Measurements from ENCODE around the gene ALDH3B2.

ALDH3B2 gene

DNA sequence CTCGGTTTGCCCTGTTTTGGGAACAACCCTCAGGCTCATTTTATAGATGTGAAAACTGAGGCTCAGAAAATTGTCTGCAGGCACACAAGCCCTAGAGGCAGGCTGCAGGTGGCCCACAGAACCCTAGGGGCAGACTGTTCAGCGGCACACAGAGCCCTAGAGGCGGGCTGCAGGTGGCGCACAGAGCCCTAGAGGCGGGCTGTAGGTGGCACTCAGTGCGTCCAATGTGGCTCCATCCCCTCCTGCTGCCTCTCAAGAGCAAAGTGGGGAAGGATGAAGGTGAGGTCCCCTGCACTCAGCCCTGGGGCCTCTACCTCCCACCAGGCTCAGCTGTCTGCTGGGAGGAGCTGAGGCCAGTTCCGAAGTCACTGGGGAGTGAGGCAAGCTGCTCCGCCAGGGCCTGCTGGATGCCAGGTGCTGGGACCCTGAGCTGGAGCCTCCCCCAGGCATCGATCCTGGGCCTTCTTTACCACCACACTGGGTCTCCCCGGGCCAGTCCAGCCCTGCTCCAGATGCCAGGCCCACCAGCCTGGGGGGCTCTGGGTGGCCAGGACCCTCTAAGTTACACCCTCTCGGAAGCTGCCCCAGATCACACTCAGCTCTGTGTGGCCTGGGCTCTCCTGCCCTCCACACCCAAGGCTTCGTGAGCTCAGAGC is 26.2 kb downstream of the ALDH3B2 start:
- Histone ChIP-seq H3K36me3 (ENCODE audit: control insufficient read depth in 2 of 2, insufficient read depth in 2 of 2, low read length in 2 of 2) (no peaks in the 10 kb centered on the region), H3K27ac (ENCODE audit: low read length) (no peak overlapping the region), H3K9ac (ENCODE audit: low read length in 2 of 2) (no peak overlapping the region), H3K4me1 (ENCODE audit: control insufficient read depth, insufficient read depth, low read length) (no peaks in the 10 kb centered on the region), H3K9me3 (ENCODE audit: control insufficient read depth in 2 of 2, low read length in 2 of 2) (no peaks in the 10 kb centered on the region), H3K4me3 (ENCODE audit: low read length in 2 of 2) (no peak overlapping the region), H3K27me3 (ENCODE audit: control insufficient read depth in 1 of 2, insufficient read depth in 2 of 2, low read length in 2 of 2) (peaks cover 5 to 13% of the 10 kb centered on the region in 2 donors)

DNA sequence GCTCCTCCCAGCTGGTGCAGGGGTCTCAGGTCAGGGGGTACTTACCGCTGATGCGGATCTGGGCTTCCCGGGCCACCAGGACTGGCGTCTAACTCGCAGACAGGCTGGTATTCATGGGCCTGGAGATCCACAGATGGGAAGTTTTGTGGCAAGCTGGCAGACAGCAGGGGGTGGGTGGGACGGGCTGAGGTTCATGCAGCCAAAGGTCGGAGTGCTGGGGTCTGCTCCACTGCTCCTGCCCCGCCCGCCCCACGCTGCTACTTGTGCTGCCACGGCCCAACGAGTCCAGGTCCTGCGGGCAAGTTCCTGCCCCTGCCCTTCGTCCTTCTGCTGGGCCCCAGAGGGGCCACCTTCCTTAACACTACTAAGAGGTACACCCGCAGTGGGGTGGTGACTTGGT is 27.0 kb downstream of the ALDH3B2 start:
- H3K4me1 ChIP-seq (ENCODE audit: control insufficient read depth, insufficient read depth, low read length): no peaks in the 10 kb centered on the region
- no peak overlapping the region for H3K9ac ChIP-seq (ENCODE audit: low read length in 2 of 2)
- no peaks in the 10 kb centered on the region for H3K9me3 ChIP-seq (ENCODE audit: control insufficient read depth in 2 of 2, low read length in 2 of 2)
- H3K4me3 ChIP-seq (ENCODE audit: low read length in 2 of 2): no peak overlapping the region
- H3K27ac ChIP-seq (ENCODE audit: low read length): no peak overlapping the region
- H3K27me3 ChIP-seq (ENCODE audit: control insufficient read depth in 1 of 2, insufficient read depth in 2 of 2, low read length in 2 of 2): peaks cover 5 to 13% of the 10 kb centered on the region in 2 donors
- H3K36me3 ChIP-seq (ENCODE audit: control insufficient read depth in 2 of 2, insufficient read depth in 2 of 2, low read length in 2 of 2): no peaks in the 10 kb centered on the region

DNA sequence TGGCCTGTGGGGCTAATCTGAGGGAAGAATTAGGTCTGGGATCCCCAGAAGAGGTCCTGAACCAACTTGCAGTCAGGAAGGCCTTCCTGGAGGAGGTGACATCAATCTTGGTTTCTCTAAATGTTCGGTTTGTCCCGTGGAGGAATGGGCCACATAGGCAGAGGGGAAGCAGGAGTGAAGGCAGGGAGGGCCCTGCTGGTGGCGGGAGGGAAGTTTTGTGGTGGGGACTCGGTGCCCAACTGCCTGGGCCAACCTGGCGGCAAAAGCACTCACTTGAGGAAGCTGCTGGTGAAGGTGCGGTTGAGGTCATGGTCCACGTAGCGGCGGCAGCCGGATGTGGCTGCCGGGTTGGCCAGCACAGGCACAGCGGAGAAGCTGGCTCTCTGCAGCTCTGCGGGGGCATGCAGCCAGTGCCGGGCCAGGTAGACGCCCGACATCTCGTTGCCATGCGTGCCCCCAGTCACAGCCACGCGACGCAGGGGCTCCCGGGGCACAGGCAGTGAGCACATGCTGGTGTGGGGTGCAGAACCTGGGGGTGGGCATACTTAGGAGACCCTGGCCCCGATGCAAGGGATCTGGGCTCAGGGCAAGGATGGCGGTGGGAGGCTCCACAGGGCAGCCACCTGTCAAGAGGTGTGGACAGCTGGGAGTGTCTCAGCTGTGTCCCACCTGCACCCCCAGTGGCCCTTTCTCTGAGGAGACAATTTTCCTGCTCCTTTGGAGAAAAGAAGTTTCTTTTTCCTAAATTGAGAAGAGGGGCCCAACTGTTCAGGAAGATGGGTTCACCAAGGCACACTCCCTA is 27.7 kb downstream of the ALDH3B2 start:
- Histone ChIP-seq H3K9ac (ENCODE audit: low read length in 2 of 2) (no peak overlapping the region), H3K27ac (ENCODE audit: low read length) (no peak overlapping the region), H3K4me3 (ENCODE audit: low read length in 2 of 2) (no peak overlapping the region), H3K4me1 (ENCODE audit: control insufficient read depth, insufficient read depth, low read length) (no peaks in the 10 kb centered on the region), H3K9me3 (ENCODE audit: control insufficient read depth in 2 of 2, low read length in 2 of 2) (no peaks in the 10 kb centered on the region), H3K36me3 (ENCODE audit: control insufficient read depth in 2 of 2, insufficient read depth in 2 of 2, low read length in 2 of 2) (no peaks in the 10 kb centered on the region), H3K27me3 (ENCODE audit: control insufficient read depth in 1 of 2, insufficient read depth in 2 of 2, low read length in 2 of 2) (peaks cover 5 to 13% of the 10 kb centered on the region in 2 donors)

DNA sequence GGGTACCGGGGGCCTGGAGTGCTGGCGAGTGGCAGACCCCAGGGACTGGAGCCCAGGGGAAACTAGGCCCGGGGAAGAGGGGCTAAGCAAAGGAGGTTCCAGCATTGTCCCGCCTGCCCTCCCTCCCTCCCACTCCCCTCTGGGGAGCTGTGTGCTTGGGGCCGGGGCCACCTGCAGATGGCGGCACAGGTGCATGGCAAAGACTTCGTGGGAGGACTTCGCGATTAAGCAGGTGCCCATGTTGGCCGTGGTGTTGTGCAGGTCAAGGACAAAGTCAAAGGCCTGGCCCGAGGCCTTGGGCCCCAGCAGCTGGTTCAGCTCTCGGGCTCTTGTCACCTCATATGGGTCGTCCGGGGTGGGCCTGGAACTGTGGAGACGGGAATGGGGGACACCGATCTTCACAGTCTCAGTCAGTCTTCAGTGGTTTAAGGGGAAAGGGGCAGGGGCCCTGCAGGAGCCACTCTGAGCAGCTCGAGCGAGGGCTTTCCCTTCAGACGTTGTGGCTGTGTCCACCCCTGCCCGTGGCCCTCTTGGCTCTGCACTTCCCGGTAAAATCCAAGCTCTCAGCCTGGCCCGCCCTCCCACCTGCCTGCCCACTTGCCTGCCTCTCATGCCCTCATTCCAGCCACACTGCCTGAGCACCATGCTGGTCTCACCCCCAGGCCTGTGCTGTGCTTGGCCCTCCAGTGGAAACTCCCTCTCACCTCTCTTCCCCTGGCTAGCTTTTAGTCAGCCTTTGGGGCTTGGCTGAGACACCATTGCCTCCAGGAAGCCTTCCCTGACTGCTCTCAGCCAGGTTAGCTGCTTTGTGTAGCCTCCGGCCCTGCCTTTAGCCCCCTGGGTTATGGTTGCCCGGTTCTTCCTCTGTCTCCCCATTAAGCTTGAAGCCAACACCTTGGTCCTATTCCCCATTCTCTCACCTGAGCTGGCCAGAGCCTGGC is 28.6 kb downstream of the ALDH3B2 start:
- Histone ChIP-seq H3K4me3 (ENCODE audit: low read length in 2 of 2) (no peak overlapping the region), H3K4me1 (ENCODE audit: control insufficient read depth, insufficient read depth, low read length) (no peaks in the 10 kb centered on the region), H3K9me3 (ENCODE audit: control insufficient read depth in 2 of 2, low read length in 2 of 2) (no peaks in the 10 kb centered on the region), H3K27me3 (ENCODE audit: control insufficient read depth in 1 of 2, insufficient read depth in 2 of 2, low read length in 2 of 2) (peaks cover 5 to 13% of the 10 kb centered on the region in 2 donors), H3K36me3 (ENCODE audit: control insufficient read depth in 2 of 2, insufficient read depth in 2 of 2, low read length in 2 of 2) (no peaks in the 10 kb centered on the region), H3K9ac (ENCODE audit: low read length in 2 of 2) (no peak overlapping the region), H3K27ac (ENCODE audit: low read length) (no peak overlapping the region)

DNA sequence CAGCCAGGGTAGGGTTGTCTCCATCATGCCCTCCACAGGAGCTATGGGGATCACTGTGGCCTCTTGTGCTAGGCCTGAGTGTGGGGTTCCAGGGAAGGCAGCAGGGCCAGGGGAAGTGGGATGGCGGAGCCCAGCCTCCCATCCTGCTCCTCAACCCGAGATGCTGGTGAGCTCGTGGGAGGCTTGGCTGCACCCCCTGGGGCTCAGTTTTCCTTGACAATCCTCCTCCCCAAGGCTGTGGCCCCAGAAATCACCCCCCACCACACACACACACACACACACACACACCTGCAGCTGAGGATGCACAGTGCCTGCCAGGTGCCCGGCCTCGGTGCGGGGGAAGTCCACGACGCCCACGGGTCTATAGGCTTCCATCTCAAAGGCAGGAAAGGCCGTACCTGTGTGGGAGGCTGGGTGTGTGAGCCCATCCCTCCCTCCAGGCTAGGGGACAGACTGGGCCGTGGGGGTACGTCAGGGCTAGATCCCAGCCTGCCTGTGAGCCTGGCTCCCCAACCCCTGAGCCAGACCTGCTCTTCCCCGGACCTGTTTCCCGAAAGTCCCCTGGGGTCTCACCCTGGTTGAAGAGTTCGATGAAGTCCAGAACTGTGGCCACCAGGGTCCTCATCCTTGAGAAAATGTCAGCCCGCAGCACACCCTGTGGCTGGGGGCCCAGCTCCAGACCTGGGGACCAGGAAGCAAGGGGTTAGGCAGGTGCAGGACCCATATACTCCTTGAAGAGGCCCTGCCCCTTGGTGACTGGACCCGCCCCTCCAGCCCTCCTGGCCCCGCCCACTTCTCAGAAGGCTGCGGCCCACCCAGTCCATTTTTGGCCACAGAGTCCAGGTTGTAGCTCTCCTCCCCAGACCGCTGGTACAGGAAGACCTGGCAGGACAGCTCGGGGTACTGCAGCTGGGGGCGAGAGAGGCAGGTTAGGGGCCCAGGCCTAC is 29.7 kb downstream of the ALDH3B2 start:
- Histone ChIP-seq H3K36me3 (ENCODE audit: control insufficient read depth in 2 of 2, insufficient read depth in 2 of 2, low read length in 2 of 2) (no peaks in the 10 kb centered on the region), H3K9ac (ENCODE audit: low read length in 2 of 2) (no peak overlapping the region), H3K4me3 (ENCODE audit: low read length in 2 of 2) (no peak overlapping the region), H3K4me1 (ENCODE audit: control insufficient read depth, insufficient read depth, low read length) (no peaks in the 10 kb centered on the region), H3K9me3 (ENCODE audit: control insufficient read depth in 2 of 2, low read length in 2 of 2) (no peaks in the 10 kb centered on the region), H3K27me3 (ENCODE audit: control insufficient read depth in 1 of 2, insufficient read depth in 2 of 2, low read length in 2 of 2) (peaks cover 6 to 17% of the 10 kb centered on the region in 2 donors), H3K27ac (ENCODE audit: low read length) (no peak overlapping the region)

DNA sequence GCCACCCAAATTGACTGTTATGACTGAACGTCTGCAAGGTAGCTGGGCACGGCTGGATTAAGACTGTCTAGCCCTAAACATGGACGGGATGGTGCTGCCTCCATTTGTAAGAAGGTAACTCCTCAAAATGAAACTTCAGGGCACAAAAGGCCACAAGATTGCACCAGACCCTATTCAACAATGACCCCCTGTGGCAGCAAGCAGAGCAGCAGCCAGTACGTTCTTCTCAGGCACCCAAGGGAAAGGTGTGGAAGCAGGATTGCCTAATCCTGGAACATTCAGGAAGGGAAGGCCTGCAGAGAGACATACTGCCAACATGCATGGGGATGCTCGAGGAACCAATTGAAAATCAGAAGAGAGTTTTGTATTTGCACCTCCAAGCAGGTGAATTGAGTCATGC is 30.4 kb downstream of the ALDH3B2 start:
- H3K36me3 ChIP-seq (ENCODE audit: control insufficient read depth in 2 of 2, insufficient read depth in 2 of 2, low read length in 2 of 2): no peaks in the 10 kb centered on the region

DNA sequence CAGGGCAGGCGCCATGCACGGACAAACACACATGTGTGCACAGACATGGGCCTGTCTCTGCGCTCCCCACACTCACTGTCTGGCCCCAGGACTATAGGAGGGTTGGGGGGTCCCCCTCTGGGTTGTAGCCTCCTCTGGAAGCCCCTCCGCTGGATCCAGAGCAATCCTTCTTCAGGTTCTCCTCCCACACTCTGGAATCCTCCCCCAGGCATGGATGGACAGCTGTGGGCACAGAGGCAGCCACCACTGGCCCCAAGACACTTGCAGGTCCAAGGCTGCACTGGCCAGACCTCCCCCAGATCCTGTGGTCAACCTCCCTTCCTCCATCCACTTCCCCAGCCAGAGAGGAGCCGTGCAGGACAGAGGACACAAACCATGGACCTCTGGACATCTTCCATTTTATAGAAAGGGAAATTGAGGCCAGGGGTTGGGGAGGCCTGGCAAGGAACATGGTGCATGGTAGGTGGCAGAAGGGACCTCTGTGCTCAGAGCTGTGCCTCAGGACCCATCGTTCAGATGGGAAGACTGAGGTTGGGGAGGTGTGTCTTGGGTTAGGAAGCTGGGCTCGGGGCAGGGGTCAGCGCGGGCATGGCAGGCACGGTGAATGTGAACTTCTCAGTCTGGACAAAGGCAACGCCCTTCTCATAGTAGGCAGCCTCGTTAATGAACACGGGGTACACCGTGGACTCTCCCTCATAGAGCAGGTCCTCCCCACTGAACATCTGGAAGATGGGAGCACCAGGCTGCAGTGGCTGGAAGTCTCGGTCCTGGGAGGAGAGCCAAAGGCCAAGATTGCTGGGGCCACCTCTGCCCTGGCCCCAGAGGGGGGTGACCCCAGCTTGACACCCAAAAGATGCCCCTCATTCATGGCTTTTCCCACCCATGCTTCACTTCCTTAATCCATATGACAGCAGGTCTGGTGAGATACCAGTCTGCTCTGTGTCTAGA is 32.0 kb downstream of the ALDH3B2 start:
- H3K27ac ChIP-seq (ENCODE audit: low read length): no peak overlapping the region
- no peak overlapping the region for H3K4me3 ChIP-seq (ENCODE audit: low read length in 2 of 2)
- no peaks in the 10 kb centered on the region for H3K4me1 ChIP-seq (ENCODE audit: control insufficient read depth, insufficient read depth, low read length)
- no peak overlapping the region for H3K9ac ChIP-seq (ENCODE audit: low read length in 2 of 2)
- no peaks in the 10 kb centered on the region for H3K9me3 ChIP-seq (ENCODE audit: control insufficient read depth in 2 of 2, low read length in 2 of 2)
- H3K36me3 ChIP-seq (ENCODE audit: control insufficient read depth in 2 of 2, insufficient read depth in 2 of 2, low read length in 2 of 2): no peaks in the 10 kb centered on the region
- H3K27me3 ChIP-seq (ENCODE audit: control insufficient read depth in 1 of 2, insufficient read depth in 2 of 2, low read length in 2 of 2): peaks cover 4 to 11% of the 10 kb centered on the region in 2 donors

More for the DNA sequence above, 30.4 kb downstream of the ALDH3B2 start:
- Histone ChIP-seq H3K9me3 (ENCODE audit: control insufficient read depth in 2 of 2, low read length in 2 of 2) (no peaks in the 10 kb centered on the region), H3K27ac (ENCODE audit: low read length) (no peak overlapping the region), H3K9ac (ENCODE audit: low read length in 2 of 2) (no peak overlapping the region), H3K4me1 (ENCODE audit: control insufficient read depth, insufficient read depth, low read length) (no peaks in the 10 kb centered on the region), H3K4me3 (ENCODE audit: low read length in 2 of 2) (no peak overlapping the region), H3K27me3 (ENCODE audit: control insufficient read depth in 1 of 2, insufficient read depth in 2 of 2, low read length in 2 of 2) (peaks cover 6 to 16% of the 10 kb centered on the region in 2 donors)

DNA sequence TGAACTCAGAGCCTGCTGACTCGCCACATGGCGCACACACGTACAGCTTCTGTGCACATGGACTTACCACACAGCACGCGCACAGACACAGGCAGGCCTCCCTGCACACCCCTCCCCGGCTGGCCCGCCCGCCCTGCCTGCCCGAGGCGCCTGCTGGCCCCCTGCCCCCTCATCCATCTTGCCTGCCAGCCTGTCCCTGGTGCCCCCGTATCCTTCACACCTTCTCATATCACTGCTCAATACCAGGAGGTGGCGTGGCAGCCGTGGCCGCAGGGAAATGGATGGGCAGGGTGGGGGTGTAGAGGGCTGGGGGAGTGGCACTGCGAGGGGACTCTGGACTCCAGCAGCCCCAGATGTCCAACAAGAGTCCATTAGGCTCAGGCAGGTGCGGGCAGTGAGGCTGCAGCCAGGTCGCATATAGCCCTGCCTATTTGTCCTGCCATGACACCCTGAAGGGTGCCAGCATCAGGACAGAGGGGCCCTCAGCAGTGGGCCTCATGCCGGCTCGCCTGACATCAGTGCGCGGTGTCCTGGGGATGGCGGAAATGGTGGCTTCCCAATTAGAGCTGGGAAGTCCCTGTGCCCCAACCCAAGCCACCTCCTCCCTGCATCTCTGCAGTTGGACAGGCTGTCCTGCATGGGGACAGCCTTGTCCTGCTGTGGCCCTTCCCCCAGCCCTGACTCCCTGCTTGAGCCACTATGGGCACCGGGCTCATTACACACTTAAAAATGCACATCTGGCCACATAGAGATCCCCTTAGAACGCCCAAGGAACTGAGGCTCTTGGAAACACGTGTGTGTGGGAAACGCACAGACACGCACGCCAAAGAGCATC is 32.9 kb downstream of the ALDH3B2 start:
- H3K27ac ChIP-seq (ENCODE audit: low read length): no peak overlapping the region
- no peaks in the 10 kb centered on the region for H3K9me3 ChIP-seq (ENCODE audit: control insufficient read depth in 2 of 2, low read length in 2 of 2)
- H3K4me3 ChIP-seq (ENCODE audit: low read length in 2 of 2): no peak overlapping the region
- peaks cover 4 to 9% of the 10 kb centered on the region in 2 donors for H3K27me3 ChIP-seq (ENCODE audit: control insufficient read depth in 1 of 2, insufficient read depth in 2 of 2, low read length in 2 of 2)
- H3K9ac ChIP-seq (ENCODE audit: low read length in 2 of 2): no peak overlapping the region
- no peaks in the 10 kb centered on the region for H3K4me1 ChIP-seq (ENCODE audit: control insufficient read depth, insufficient read depth, low read length)
- H3K36me3 ChIP-seq (ENCODE audit: control insufficient read depth in 2 of 2, insufficient read depth in 2 of 2, low read length in 2 of 2): no peaks in the 10 kb centered on the region

Measured in stomach smooth muscle (tissue), 2 donors.